Measurements from ENCODE around the gene CRYBG1. TPM values are rescaled to one million over a fixed set of nuclear protein-coding genes. Genes with fewer than 3 reads are reported as not detected.
A peak's percentile ranks its signal among the peaks of the same experiment; 100 is the strongest.
"Not testable (repeated sequence)": the region's sequence is repeated elsewhere in the genome, so short reads cannot be mapped to it uniquely, and the experiment has no call there.

The CRYBG1 gene
- total and polyA plus RNA-seq, 4 experiments from 2014 or later: 20.5 to 47.1 (median 38.5) TPM

DNA sequence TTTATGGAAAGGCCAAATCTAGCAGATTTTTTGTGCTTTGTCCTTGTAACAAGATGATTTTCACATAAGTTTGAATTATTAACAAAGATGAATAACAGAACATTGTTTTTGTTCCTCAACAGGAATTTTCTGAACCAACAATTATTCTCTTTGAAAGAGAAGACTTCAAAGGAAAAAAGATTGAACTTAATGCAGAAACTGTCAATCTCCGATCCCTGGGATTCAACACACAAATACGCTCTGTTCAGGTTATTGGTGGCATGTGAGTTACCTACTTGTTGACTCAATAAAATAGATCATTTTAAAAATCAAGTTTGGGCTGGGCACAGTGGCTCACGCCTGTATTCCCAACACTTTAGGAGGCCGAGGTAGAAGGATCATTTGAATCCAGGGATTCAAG, 197.8 kb downstream of the CRYBG1 start:
- no peaks in the 10 kb centered on the region for H3K4me1 ChIP-seq (ENCODE audit: insufficient read depth, low read length)
- Mint-ChIP-seq H3K4me3 (no peak overlapping the region), H3K27me3 (no peaks in the 10 kb centered on the region), H3K9me3 (no peaks in the 10 kb centered on the region), H3K27ac (peak overlapping the region in 3 of 7 donors; percentile 25 to 62 (median 41)), H3K4me1 (peaks cover 0 to 6% (median 4%) of the 10 kb centered on the region in 4 donors), H3K36me3 (peaks cover 42 to 85% of the 10 kb centered on the region in 2 donors)
- no peaks in the 10 kb centered on the region for H3K9me3 ChIP-seq (ENCODE audit: control insufficient read depth in 1 of 2, low read length in 2 of 2)
- no peak for DNase-seq
- no peak overlapping the region for H3K4me3 ChIP-seq (ENCODE audit: low read length in 2 of 2)
- ChIA-PET CTCF (ENCODE audit: partially characterized antibody) (interaction anchor here (1.2 to 11.7 kb wide), 7 partner anchors 8 to 116 kb away, joined by 3 to 163 read pairs (median 10); no protein-coding TSS in a partner anchor), POLR2A (ENCODE audit: partially characterized antibody) (interaction anchor here (0.8 to 2.3 kb wide), 2 partner anchors 13 to 46 kb away, joined by 3 to 11 read pairs; no protein-coding TSS in a partner anchor)
- H3K27ac ChIP-seq (ENCODE audit: low read depth, low read length): no peak overlapping the region
- no peaks in the 10 kb centered on the region for H3K27me3 ChIP-seq (ENCODE audit: insufficient read depth, low read length)
- H3K36me3 ChIP-seq (ENCODE audit: insufficient read depth, low read length): peaks cover 57% of the 10 kb centered on the region
- intact Hi-C loops (cut with micrococcal nuclease): no loop called here

DNA sequence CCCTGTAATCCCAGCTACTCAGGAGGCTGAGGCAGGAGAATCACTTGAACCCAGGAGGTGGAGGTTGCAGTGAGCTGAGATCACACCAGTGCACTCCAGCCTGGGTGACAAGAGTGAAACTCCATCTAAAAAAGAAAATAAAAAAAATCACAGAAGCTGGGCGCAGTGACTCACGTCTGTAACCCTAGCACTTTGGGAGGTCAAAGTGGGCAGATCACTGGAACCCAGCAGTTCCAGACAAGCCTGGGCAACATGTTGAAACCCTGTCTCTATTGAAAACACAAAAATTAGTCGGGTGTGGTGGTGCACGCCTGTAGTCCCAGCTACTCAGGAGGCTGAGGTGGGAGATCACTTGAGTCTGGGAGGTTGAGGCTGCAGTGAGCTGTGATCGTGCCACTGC, 199.1 kb downstream of the CRYBG1 start:
- H3K27ac ChIP-seq (ENCODE audit: low read depth, low read length); H3K4me1 ChIP-seq (ENCODE audit: insufficient read depth, low read length); DNase-seq; H3K9me3 ChIP-seq (ENCODE audit: control insufficient read depth in 1 of 2, low read length in 2 of 2); H3K4me3 ChIP-seq (ENCODE audit: low read length in 2 of 2); H3K27me3 ChIP-seq (ENCODE audit: insufficient read depth, low read length); H3K9me3 Mint-ChIP-seq; H3K4me1 Mint-ChIP-seq; H3K4me3 Mint-ChIP-seq; intact Hi-C loops (cut with micrococcal nuclease); H3K27me3 Mint-ChIP-seq: not testable (repeated sequence)
- Mint-ChIP-seq H3K36me3 (peaks cover 44 to 86% of the 10 kb centered on the region in 2 donors), H3K27ac (peak overlapping the region in 2 of 7 donors; percentile 4 to 53)
- peaks cover 61% of the 10 kb centered on the region for H3K36me3 ChIP-seq (ENCODE audit: insufficient read depth, low read length)
- ChIA-PET POLR2A (ENCODE audit: partially characterized antibody) (interaction anchor here (1.7 to 2.3 kb wide), 2 partner anchors 39 to 47 kb away, joined by 9 to 11 read pairs; no protein-coding TSS in a partner anchor), CTCF (ENCODE audit: partially characterized antibody) (interaction anchor here (1.0 to 11.7 kb wide), 4 partner anchors 48 to 117 kb away, joined by 5 to 163 read pairs (median 9); no protein-coding TSS in a partner anchor)

DNA sequence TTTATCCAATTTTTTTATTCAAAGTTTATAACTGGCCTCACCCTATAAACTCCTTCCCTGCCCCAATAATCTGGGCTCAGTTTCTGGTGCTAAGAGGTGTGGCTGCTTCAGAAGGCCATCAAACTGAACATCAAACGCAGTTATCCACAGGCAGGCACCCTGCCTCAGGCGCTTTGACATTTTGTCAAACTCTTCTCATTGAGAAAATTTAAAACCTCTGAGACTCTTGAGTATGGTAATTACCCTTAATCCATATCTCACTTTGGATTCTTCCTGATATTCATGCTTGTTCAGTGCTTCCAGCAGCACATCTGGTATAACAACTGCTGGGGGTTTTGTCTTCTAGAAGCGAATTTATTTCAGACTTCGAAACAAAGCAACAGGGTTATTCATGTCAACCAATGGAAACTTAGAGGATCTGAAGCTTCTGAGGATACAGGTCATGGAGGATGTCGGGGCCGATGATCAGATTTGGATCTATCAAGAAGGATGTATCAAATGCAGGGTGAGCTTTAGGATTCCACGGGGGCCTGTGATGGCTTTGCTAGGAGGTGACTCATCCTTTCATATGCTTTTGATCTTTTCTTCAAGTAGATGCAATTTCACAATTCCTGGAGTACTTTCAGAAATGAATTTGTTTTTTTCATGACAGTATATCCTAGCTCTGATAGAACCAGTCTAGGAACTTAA, 200.6 kb downstream of the CRYBG1 start:
- no peaks in the 10 kb centered on the region for H3K27me3 ChIP-seq (ENCODE audit: insufficient read depth, low read length)
- CTCF ChIA-PET (ENCODE audit: partially characterized antibody): interaction anchor here (1.0 to 6.7 kb wide), 9 partner anchors 22 to 436 kb away, joined by 3 to 114 read pairs (median 4); no protein-coding TSS in a partner anchor
- peaks cover 53 to 85% of the 10 kb centered on the region in 2 donors for H3K36me3 Mint-ChIP-seq
- peaks cover 0 to 6% (median 4%) of the 10 kb centered on the region in 4 donors for H3K4me1 Mint-ChIP-seq
- intact Hi-C loops (cut with micrococcal nuclease): no loop called here
- no peaks in the 10 kb centered on the region for H3K27me3 Mint-ChIP-seq
- no peak for DNase-seq
- H3K36me3 ChIP-seq (ENCODE audit: insufficient read depth, low read length): peaks cover 56% of the 10 kb centered on the region
- peak overlapping the region; percentile 23 to 85 (median 47) for H3K27ac Mint-ChIP-seq
- H3K4me1 ChIP-seq (ENCODE audit: insufficient read depth, low read length): no peaks in the 10 kb centered on the region
- H3K9me3 ChIP-seq (ENCODE audit: control insufficient read depth in 1 of 2, low read length in 2 of 2): no peaks in the 10 kb centered on the region
- no peak overlapping the region for H3K27ac ChIP-seq (ENCODE audit: low read depth, low read length)
- no peaks in the 10 kb centered on the region for H3K9me3 Mint-ChIP-seq
- no peak overlapping the region for H3K4me3 Mint-ChIP-seq
- no peak overlapping the region for H3K4me3 ChIP-seq (ENCODE audit: low read length in 2 of 2)
- POLR2A ChIA-PET (ENCODE audit: partially characterized antibody): interaction anchor here (3.6 kb wide), 1 partner anchor 41 kb away, joined by 12 read pairs; no protein-coding TSS in a partner anchor

DNA sequence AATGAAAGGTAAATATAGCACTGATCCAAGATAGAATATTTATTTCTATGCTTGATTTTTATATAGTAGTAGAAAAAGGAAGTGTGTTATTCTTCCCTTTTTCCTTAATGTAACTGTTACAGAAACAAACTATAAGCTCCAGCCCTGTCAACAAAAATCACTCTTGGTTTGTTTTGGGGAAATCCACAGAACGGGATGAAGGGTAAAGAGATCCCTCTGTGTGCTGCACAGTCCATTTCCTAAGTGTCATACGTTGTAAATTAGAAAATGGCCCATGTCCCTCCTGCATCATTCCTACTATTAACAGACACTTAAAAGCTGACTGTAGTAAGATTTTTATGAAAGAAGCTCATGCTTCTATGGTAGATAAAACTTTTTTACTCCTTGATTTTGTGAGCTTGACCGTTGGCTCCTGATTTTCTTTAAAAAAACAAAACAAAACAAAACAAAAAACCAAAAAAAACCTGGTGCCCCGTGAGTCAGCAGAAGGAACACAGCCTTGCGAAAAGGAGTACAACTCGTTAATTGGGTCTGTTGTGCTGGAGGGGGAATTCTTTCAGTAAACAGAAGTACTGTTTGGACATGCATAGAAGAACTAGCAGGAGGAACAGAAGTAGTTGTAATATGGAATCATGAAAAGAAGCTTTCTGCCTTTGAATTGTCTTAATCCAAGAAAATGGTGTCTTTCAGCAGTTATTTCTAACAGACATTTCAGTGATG, 201.3 kb downstream of the CRYBG1 start:
- peaks cover 56% of the 10 kb centered on the region for H3K36me3 ChIP-seq (ENCODE audit: insufficient read depth, low read length)
- no peak for DNase-seq
- H3K4me3 ChIP-seq (ENCODE audit: low read length in 2 of 2): no peak overlapping the region
- no peaks in the 10 kb centered on the region for H3K4me1 ChIP-seq (ENCODE audit: insufficient read depth, low read length)
- Mint-ChIP-seq H3K27ac (peak overlapping the region; percentile 12 to 85 (median 52)), H3K9me3 (no peaks in the 10 kb centered on the region), H3K4me3 (no peak overlapping the region), H3K27me3 (no peaks in the 10 kb centered on the region), H3K4me1 (peaks cover 0 to 6% (median 3%) of the 10 kb centered on the region in 4 donors), H3K36me3 (peaks cover 54 to 85% of the 10 kb centered on the region in 2 donors)
- H3K27ac ChIP-seq (ENCODE audit: low read depth, low read length): no peak overlapping the region
- CTCF ChIA-PET (ENCODE audit: partially characterized antibody): interaction anchor here (1.0 to 6.7 kb wide), 12 partner anchors 22 to 435 kb away, joined by 3 to 114 read pairs (median 4); no protein-coding TSS in a partner anchor
- POLR2A ChIA-PET (ENCODE audit: partially characterized antibody): interaction anchor here (0.6 to 3.6 kb wide), 3 partner anchors 23 to 49 kb away, joined by 3 to 13 read pairs (median 12); no protein-coding TSS in a partner anchor
- intact Hi-C loops (cut with micrococcal nuclease): no loop called here
- H3K27me3 ChIP-seq (ENCODE audit: insufficient read depth, low read length): no peaks in the 10 kb centered on the region
- no peaks in the 10 kb centered on the region for H3K9me3 ChIP-seq (ENCODE audit: control insufficient read depth in 1 of 2, low read length in 2 of 2)

DNA sequence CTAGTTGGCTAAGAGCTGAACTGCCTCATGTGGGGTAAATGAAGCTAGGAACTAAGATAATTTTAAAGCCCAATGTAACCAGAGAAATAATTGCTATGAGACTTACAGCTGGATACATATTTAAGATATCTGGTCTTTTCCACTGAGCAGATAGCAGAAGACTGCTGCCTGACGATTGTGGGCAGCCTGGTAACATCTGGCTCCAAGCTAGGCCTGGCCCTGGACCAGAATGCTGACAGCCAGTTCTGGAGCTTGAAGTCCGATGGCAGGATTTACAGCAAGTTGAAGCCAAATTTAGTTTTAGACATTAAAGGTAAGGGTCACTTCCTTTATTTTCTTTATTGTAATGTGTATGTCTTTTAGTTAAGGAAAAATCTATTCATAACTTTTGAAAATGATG, 203.1 kb downstream of the CRYBG1 start:
- DNase-seq: no peak
- H3K36me3 Mint-ChIP-seq: peaks cover 58 to 84% of the 10 kb centered on the region in 2 donors
- H3K4me3 Mint-ChIP-seq: no peak overlapping the region
- H3K9me3 ChIP-seq (ENCODE audit: control insufficient read depth in 1 of 2, low read length in 2 of 2): no peaks in the 10 kb centered on the region
- H3K4me1 Mint-ChIP-seq: peaks cover 0 to 6% (median 3%) of the 10 kb centered on the region in 4 donors
- intact Hi-C loops (cut with micrococcal nuclease): no loop called here
- H3K27me3 ChIP-seq (ENCODE audit: insufficient read depth, low read length): no peaks in the 10 kb centered on the region
- H3K36me3 ChIP-seq (ENCODE audit: insufficient read depth, low read length): peaks cover 64% of the 10 kb centered on the region
- peak overlapping the region in 2 of 7 donors; percentile 42 to 48 for H3K27ac Mint-ChIP-seq
- no peak overlapping the region for H3K27ac ChIP-seq (ENCODE audit: low read depth, low read length)
- no peaks in the 10 kb centered on the region for H3K9me3 Mint-ChIP-seq
- ChIA-PET CTCF (ENCODE audit: partially characterized antibody) (interaction anchor here (0.8 to 6.7 kb wide), 14 partner anchors 9 to 550 kb away, joined by 3 to 114 read pairs (median 4); no protein-coding TSS in a partner anchor), POLR2A (ENCODE audit: partially characterized antibody) (interaction anchor here (1.4 to 3.6 kb wide), 3 partner anchors 44 to 116 kb away, joined by 6 to 13 read pairs (median 12); no protein-coding TSS in a partner anchor)
- H3K4me3 ChIP-seq (ENCODE audit: low read length in 2 of 2): no peak overlapping the region
- H3K4me1 ChIP-seq (ENCODE audit: insufficient read depth, low read length): no peaks in the 10 kb centered on the region
- no peaks in the 10 kb centered on the region for H3K27me3 Mint-ChIP-seq

DNA sequence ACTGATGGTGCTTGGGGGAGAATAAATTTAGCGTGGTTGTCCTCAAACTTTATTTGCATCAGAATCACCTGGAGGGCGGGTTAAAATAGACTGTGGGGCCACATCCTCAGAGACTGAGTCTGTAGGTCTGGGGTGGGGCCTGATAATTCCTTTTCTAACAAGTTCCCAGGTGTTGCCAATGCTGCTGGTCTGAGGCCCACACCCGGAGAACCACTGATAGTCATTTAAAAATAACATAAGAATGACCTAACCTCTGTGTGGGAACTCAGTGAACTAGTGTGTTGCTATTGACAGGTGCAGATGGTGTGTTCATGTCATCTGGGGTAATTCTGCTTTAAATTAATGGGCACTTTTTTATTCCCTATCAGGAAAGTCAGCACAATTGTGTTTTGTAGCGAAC, 204.0 kb downstream of the CRYBG1 start:
- H3K4me1 Mint-ChIP-seq: peaks cover 0 to 6% (median 3%) of the 10 kb centered on the region in 4 donors
- POLR2A ChIA-PET (ENCODE audit: partially characterized antibody): interaction anchor here (1.4 to 3.6 kb wide), 2 partner anchors 45 to 117 kb away, joined by 6 to 12 read pairs; no protein-coding TSS in a partner anchor
- H3K27ac ChIP-seq (ENCODE audit: low read depth, low read length): no peak overlapping the region
- H3K27ac Mint-ChIP-seq: peak overlapping the region in 3 of 7 donors; percentile 20 to 50 (median 35)
- peaks cover 54 to 84% of the 10 kb centered on the region in 2 donors for H3K36me3 Mint-ChIP-seq
- H3K27me3 Mint-ChIP-seq: no peaks in the 10 kb centered on the region
- no peaks in the 10 kb centered on the region for H3K27me3 ChIP-seq (ENCODE audit: insufficient read depth, low read length)
- intact Hi-C loops (cut with micrococcal nuclease): no loop called here
- H3K9me3 Mint-ChIP-seq: no peaks in the 10 kb centered on the region
- CTCF ChIA-PET (ENCODE audit: partially characterized antibody): interaction anchor here (0.6 to 6.7 kb wide), 10 partner anchors 9 to 293 kb away, joined by 3 to 114 read pairs (median 6); no protein-coding TSS in a partner anchor
- H3K4me1 ChIP-seq (ENCODE audit: insufficient read depth, low read length): no peaks in the 10 kb centered on the region
- no peak for DNase-seq
- H3K9me3 ChIP-seq (ENCODE audit: control insufficient read depth in 1 of 2, low read length in 2 of 2): no peaks in the 10 kb centered on the region
- peaks cover 60% of the 10 kb centered on the region for H3K36me3 ChIP-seq (ENCODE audit: insufficient read depth, low read length)
- no peak overlapping the region for H3K4me3 Mint-ChIP-seq
- no peak overlapping the region for H3K4me3 ChIP-seq (ENCODE audit: low read length in 2 of 2)

All from CD4-positive, alpha-beta memory T cell (primary cell).